HL-60/S4 (cell line): Measurements from ENCODE around the gene CYP4A22.

Source experiments
- in situ Hi-C: fragments of 300-500 bp; cut with MboI; formaldehyde crosslinking; loops from 2 replicates; pipeline ENCODE4 v1.14.3; 2022; ENCODE audit warnings: low sequenced_read_pairs

Gene CYP4A22

GRCh38 chr1:47183308-47184089 is 46.3 kb downstream of the CYP4A22 start:
- in situ Hi-C loops, result loop anchor here (25.0 kb wide), 1 partner anchor 529 kb away; no protein-coding TSS in a partner anchor

DNA sequence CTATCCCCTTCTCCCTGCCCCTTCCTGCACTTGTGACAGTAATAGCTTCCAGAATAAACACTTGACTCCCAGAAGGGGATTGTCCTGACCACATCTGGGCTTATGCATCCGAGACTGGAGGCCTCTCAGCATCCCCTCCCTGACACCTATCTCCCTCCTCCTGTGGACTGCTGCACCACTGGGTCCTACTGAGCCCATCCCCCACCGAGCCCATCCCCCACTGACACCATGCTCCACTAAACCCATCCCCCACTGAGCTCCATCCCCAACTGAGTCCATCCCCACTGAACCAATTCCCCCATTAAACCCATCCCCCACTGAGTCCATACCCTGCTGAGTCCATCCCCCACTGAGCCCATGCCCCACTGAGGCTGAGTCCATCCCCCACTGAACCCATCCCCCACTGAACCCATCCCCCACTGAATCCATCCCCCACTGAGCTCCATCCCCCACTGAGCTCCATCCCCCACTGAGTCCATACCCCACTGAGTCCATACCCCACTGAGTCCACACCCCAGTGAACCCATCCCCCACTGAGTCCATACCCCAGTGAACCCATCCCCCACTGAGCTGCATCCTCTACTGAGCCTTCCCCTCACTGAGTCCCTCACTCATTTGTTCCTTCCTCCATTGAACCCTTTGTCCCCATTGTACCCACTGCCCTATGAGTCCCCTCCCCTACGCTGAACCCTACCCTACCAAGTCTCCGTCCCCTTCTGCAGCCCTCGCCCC is 47.0 kb downstream of the CYP4A22 start:
- in situ Hi-C loops, result loop anchor here (25.0 kb wide), 1 partner anchor 528 kb away; no protein-coding TSS in a partner anchor

GRCh38 chr1:47184822-47185677 is 47.8 kb downstream of the CYP4A22 start:
- in situ Hi-C loops, result loop anchor here (25.0 kb wide), 1 partner anchor 527 kb away; no protein-coding TSS in a partner anchor

- in situ Hi-C loops, result loop anchor here (25.0 kb wide), 1 partner anchor 526 kb away; no protein-coding TSS in a partner anchor
Measured at GRCh38 chr1:47186267-47187185, 49.3 kb downstream of the CYP4A22 start.

GRCh38 chr1:47187231-47187925 is 50.1 kb downstream of the CYP4A22 start:
- in situ Hi-C loops, result loop anchor here (25.0 kb wide), 1 partner anchor 525 kb away; no protein-coding TSS in a partner anchor

GRCh38 chr1:47187926-47188250 is 50.6 kb downstream of the CYP4A22 start:
- in situ Hi-C loops, result loop anchor here (25.0 kb wide), 1 partner anchor 524 kb away; no protein-coding TSS in a partner anchor

- in situ Hi-C loops, result loop anchor here (25.0 kb wide), 1 partner anchor 523 kb away; no protein-coding TSS in a partner anchor
Measured at GRCh38 chr1:47188791-47189785, 51.8 kb downstream of the CYP4A22 start.

DNA sequence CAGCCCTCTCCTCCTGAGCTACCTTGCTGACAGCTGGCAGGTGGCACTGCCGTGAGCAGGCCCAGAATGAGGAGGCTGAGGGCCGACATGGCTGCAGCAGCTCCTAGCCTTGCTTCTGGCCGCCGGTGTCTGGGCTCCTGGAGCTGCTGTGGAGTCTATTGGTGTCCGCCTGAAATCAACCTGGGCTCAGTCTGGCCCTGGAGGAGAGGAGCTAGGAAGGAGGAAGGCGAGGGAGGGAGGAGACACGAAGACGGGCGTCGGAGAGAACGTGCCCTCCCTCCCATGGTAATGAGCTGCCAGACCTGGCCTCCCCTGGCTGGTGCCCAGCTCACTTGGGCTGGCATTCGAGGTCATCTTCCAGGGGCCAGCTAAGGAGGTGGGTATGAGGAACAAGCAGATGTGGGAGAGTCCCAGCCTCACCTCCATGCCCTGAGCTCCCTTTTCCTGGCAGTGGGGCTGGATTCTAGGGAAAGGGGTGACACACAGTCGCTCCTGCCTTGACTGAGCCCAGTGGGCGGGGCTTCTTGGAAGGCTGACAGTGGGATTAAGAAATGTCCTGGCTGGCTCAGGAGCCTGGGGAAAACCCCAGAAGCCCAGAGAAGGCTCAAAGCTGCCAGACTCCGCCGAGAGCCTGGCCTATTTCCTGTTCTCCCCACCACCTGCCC is 52.7 kb downstream of the CYP4A22 start, which contains the start of gene PDZK1IP1:
TSS of gene PDZK1IP1 (minus strand) at position 193 of the 665 bp plus-strand sequence. CDS start at position 89, 104 bp downstream.
- in situ Hi-C loops, result loop anchor here (25.0 kb wide), 1 partner anchor 522 kb away; no protein-coding TSS in a partner anchor

DNA sequence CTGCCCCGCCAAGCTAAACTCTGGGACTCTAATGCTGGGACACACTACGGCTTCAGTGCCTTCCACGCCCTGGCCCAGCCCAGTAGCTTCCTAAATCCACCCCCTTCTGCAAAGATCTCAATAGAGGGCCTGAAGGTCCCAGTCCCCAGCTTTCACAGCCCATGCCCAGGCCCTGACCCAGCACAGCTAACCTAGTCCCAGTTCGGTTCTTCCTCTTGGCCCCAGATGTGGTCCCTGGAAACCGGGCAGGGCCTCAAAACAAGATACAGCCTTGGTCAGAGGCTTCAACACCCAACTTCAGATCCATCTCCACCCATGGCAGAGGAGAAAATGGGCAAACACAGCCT is 53.2 kb downstream of the CYP4A22 start:
- in situ Hi-C loops, result loop anchor here (25.0 kb wide), 1 partner anchor 522 kb away; no protein-coding TSS in a partner anchor

DNA sequence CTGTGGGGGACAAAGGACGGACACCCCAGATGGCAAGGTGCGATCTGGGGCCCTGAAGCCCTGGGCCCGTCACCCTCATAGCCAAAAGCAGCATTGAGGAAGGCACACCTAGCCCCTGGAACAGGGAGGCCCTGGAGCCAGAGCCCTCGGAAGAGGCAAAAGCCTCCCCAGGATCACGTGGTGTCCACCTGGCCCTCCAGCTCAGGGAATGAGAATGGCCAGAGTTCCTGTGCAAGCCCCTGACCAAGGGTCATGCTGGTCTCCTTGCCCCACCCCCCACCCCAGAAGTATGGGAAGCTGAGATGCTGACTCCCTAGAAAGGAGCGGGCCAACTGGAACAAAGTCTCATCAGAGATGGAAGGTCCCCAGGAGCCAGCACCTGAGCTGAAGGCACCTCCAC is 53.6 kb downstream of the CYP4A22 start:
- in situ Hi-C loops, result loop anchor here (25.0 kb wide), 1 partner anchor 521 kb away; no protein-coding TSS in a partner anchor

- in situ Hi-C loops, result loop anchor here (25.0 kb wide), 1 partner anchor 520 kb away; no protein-coding TSS in a partner anchor
Measured at GRCh38 chr1:47191940-47192457, 54.8 kb downstream of the CYP4A22 start.

- in situ Hi-C loops, result loop anchor here (25.0 kb wide), 1 partner anchor 520 kb away; no protein-coding TSS in a partner anchor
Measured at GRCh38 chr1:47192458-47193384, 55.5 kb downstream of the CYP4A22 start.

- in situ Hi-C loops, result loop anchor here (25.0 kb wide), 1 partner anchor 519 kb away; no protein-coding TSS in a partner anchor
Measured at GRCh38 chr1:47193496-47193895, 56.3 kb downstream of the CYP4A22 start.

- in situ Hi-C loops, result loop anchor here (25.0 kb wide), 1 partner anchor 518 kb away; no protein-coding TSS in a partner anchor
Measured at GRCh38 chr1:47194311-47194710, 57.1 kb downstream of the CYP4A22 start.

- in situ Hi-C loops, result loop anchor here (25.0 kb wide), 1 partner anchor 516 kb away; no protein-coding TSS in a partner anchor
Measured at GRCh38 chr1:47195981-47196380, 58.7 kb downstream of the CYP4A22 start.
